ENCODE measurements around the gene PIR. TPM values are rescaled to one million over a fixed set of nuclear protein-coding genes. Genes with fewer than 3 reads are reported as not detected.

The PIR gene
- total RNA-seq, 4 donors from 2014 or later = 22.1 to 56.3 (median 32.5) TPM

DNA sequence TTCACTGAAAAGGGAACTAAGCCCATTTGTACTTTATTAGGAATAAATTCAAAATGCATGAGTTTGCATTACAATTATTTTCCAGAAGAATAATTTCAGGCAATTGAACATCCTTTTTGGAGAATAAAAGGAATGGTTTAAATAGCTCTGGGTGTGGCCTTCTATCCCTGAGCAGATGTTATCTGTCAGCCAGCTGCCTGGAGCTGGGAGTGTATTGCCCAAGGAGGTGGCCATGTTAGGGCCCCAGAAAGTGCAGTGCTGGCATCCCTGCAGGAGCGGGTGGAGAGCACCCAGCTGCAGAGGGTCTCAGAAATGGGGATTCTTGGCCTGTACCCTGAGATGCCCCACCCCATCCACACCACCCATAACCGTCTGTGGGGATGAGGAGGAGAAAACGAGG, 87.3 kb downstream of the PIR start:
- Histone ChIP-seq H3K36me3 (no peaks in the 10 kb centered on the region), H3K27me3 (no peaks in the 10 kb centered on the region), H3K4me1 (no peaks in the 10 kb centered on the region), H3K4me3 (no peak overlapping the region), H3K27ac (no peak overlapping the region), H3K9me3 (no peaks in the 10 kb centered on the region)
- TF ChIP-seq, protein P1, sequence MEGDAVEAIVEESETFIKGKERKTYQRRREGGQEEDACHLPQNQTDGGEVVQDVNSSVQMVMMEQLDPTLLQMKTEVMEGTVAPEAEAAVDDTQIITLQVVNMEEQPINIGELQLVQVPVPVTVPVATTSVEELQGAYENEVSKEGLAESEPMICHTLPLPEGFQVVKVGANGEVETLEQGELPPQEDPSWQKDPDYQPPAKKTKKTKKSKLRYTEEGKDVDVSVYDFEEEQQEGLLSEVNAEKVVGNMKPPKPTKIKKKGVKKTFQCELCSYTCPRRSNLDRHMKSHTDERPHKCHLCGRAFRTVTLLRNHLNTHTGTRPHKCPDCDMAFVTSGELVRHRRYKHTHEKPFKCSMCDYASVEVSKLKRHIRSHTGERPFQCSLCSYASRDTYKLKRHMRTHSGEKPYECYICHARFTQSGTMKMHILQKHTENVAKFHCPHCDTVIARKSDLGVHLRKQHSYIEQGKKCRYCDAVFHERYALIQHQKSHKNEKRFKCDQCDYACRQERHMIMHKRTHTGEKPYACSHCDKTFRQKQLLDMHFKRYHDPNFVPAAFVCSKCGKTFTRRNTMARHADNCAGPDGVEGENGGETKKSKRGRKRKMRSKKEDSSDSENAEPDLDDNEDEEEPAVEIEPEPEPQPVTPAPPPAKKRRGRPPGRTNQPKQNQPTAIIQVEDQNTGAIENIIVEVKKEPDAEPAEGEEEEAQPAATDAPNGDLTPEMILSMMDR (IDR thresholded peaks at IDR 0.05) = no peak
- no peak for TF ChIP-seq POLR2A (IDR thresholded peaks at IDR 0.05)
- no peak for DNase-seq
- intact Hi-C loops (cut with DNase I) = no loop called here
- 46% methylated on average over 3 of the region's 3 CpGs; no CpG with 5 or more reads in 1 of the 2 donors for WGBS, 2 donors

DNA sequence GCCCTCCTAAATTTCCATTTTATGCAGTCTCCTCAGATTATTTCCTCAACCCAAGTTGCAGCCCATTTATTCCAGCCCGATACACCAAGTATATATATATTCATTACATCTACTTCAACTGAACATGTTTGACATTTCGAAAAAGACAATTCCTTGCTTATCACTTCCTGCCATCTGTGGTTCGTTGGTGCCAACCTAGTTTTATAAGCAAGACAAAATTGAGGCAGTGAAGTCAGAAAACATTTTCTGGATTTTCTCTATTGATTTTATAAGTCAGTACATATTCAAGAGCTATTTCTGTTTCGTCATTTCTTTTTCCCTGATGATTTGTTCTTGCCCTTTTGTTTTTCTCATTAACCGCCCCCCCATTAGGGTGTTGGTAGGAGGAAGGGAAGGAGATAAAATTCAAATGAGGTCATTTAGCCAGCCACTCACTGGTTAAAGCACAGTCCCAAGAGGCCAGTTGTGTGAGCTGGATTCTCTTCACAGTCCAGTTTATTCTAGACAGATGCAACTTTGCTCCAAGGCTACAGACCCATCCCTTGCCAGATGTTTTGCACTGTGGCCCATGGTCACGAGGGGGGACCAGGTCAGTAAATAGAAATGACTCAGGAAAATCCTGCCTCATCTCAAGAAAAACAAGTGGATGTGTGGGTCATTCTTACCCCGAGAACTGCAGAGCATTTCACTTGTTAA, 88.6 kb downstream of the PIR start:
- no peak overlapping the region for H3K4me3 ChIP-seq
- no peaks in the 10 kb centered on the region for H3K4me1 ChIP-seq
- no peak for TF ChIP-seq POLR2A (IDR thresholded peaks at IDR 0.05)
- TF ChIP-seq, protein P1 (IDR thresholded peaks at IDR 0.05) = no peak
- intact Hi-C loops (cut with DNase I) = no loop called here
- no peak for DNase-seq
- no peak overlapping the region for H3K27ac ChIP-seq
- no peaks in the 10 kb centered on the region for H3K36me3 ChIP-seq
- no peaks in the 10 kb centered on the region for H3K27me3 ChIP-seq
- WGBS, 2 donors = 49 to 69% methylated on average over 5 to 7 of the region's 7 CpGs
- H3K9me3 ChIP-seq = no peaks in the 10 kb centered on the region

DNA sequence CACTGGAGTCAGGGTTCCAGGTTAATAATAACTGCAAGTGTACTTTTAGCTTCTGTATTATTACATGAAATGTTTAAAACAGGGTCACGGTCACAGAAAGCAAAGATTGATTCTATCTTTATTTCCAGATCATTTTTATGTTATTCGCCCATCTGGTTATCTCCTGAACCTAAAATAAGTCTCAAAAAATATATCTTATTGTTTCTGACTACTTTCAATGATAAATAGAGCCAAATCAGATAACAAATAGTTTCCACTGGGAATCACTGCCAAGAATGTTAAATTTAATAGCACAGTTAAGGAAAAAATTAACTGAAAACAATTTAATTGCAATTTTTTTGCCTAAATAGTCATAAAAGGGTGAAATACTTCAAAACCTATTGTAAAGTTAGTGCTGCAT, 91.8 kb downstream of the PIR start:
- Histone ChIP-seq H3K9me3 (no peaks in the 10 kb centered on the region), H3K4me1 (no peaks in the 10 kb centered on the region), H3K4me3 (no peak overlapping the region), H3K36me3 (no peaks in the 10 kb centered on the region), H3K27me3 (no peaks in the 10 kb centered on the region), H3K27ac (no peak overlapping the region)
- DNase-seq = no peak
- 30 to 91% methylated on average over 2 of the region's 2 CpGs for WGBS, 2 donors
- intact Hi-C loops (cut with DNase I) = no loop called here
- TF ChIP-seq, protein P1 (IDR thresholded peaks at IDR 0.05) = no peak

DNA sequence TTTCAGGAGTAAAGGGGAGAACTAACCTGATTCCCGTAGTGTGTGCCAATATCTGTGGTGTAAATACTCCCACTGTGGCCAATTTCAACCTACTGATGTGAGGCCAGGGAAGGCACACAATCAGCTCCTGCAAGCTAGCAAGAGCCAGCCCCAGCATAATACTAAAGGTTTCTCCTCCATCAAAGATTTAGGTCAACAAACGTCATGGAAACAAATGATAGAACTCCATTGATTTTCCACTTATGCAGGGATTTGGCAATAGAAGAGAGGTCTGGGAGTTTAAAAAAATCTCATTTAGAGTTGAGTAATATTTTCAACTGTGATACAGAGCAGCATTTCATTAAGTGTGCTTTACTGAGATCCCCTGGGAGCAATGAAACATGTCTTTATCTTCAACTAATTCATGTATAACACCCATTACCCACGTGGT, 93.2 kb downstream of the PIR start:
- TF ChIP-seq, protein P1 (IDR thresholded peaks at IDR 0.05) = no peak
- TF ChIP-seq POLR2A (IDR thresholded peaks at IDR 0.05) = no peak
- H3K4me1 ChIP-seq = no peaks in the 10 kb centered on the region
- no peak for DNase-seq
- no peaks in the 10 kb centered on the region for H3K27me3 ChIP-seq
- H3K27ac ChIP-seq = no peak overlapping the region
- no peak overlapping the region for H3K4me3 ChIP-seq
- no peaks in the 10 kb centered on the region for H3K36me3 ChIP-seq
- intact Hi-C loops (cut with DNase I) = no loop called here
- 64 to 65% methylated on average over 3 of the region's 3 CpGs for WGBS, 2 donors
- H3K9me3 ChIP-seq = no peaks in the 10 kb centered on the region

DNA sequence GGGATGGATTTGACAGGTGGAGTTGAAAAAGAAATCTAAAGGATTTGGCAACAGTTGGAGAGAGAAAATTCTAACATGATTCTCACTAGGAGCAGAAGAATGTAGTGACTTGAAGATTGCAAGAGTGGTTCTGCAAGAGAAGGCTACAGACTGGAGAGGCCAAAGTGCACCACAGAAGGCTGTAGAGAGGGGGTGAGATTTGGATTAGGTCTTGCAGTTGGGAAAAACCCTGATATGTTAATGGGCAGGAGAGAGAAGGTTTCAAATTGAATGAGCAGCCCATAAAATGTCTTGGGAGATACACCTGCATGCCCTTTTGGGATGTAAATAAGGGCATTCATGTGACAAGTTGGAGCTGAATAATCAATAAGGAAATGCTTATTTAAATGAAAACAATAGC, 94.3 kb downstream of the PIR start:
- H3K9me3 ChIP-seq = no peaks in the 10 kb centered on the region
- DNase-seq = no peak
- intact Hi-C loops (cut with DNase I) = no loop called here
- no peaks in the 10 kb centered on the region for H3K36me3 ChIP-seq
- H3K4me1 ChIP-seq = no peaks in the 10 kb centered on the region
- no peak overlapping the region for H3K27ac ChIP-seq
- TF ChIP-seq POLR2A (IDR thresholded peaks at IDR 0.05) = no peak
- TF ChIP-seq, protein P1 (IDR thresholded peaks at IDR 0.05) = no peak
- no peaks in the 10 kb centered on the region for H3K27me3 ChIP-seq
- no peak overlapping the region for H3K4me3 ChIP-seq
